ENCODE data around the gene TSPAN9.

- TF ChIP-seq CTCF (IDR thresholded peaks at IDR 0.05; ENCODE audit: low read depth, low read length, poor library complexity, severe bottlenecking) (no peak), EZH2phosphoT487 (IDR thresholded peaks at IDR 0.05; ENCODE audit: borderline replicate concordance, low read length) (no peak)
Observed at GRCh38 chr12:3271146-3271545, 194.0 kb downstream of the TSPAN9 start.

Measured in DOHH2 (cell line).